GM23338 (cell line): ENCODE measurements around the gene GSTM2.

Experiments used
- EZH2 ChIP-seq: fragments of 200-600 bp; sonication (generic); IDR thresholded peaks from one replicate; pipeline ENCODE4 v1.8.0; 2017; ENCODE audit warnings: antibody characterized with exemption, mild to moderate bottlenecking, low read depth; ENCODE audit not compliant: unreplicated experiment
- TF ChIP-seq, protein P1 (sequence below), 2 experiments: fragments of 200-600 bp in 1 of 2; sonication (generic) in 1 of 2; conservative IDR thresholded peaks; 2 replicates each; pipeline versions ENCODE4 v1.5.1 to v1.6.1; 2016 to 2017; ENCODE audit warnings: antibody characterized with exemption in 2 of 2, low read depth in 2 of 2, mild to moderate bottlenecking in 2 of 2, moderate library complexity in 1 of 2
- TF ChIP-seq, protein P2 (sequence below): IDR thresholded peaks from one replicate; pipeline ENCODE4 v1.6.1; 2018; ENCODE audit warnings: antibody characterized with exemption; ENCODE audit not compliant: unreplicated experiment

DNA sequence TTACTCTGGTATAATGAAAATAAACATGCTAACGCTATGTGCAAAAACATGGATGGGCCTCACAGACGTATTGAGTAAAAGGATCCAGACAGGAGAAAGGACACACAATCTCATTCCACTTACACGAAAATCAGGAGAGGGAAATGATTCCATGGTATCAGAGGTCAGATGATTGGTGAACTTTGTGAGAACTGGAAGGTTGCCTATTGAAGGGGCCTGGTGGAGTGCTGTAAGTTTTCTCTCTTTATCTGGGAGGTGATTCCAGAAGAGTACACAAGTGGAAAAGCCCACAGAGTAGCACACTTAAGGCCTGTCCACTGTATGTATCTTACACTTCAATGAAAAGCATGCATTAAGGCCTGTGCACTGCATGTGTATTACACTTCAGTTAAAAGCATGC, 9.6 kb downstream of the GSTM2 start:
- TF ChIP-seq, protein P1, sequence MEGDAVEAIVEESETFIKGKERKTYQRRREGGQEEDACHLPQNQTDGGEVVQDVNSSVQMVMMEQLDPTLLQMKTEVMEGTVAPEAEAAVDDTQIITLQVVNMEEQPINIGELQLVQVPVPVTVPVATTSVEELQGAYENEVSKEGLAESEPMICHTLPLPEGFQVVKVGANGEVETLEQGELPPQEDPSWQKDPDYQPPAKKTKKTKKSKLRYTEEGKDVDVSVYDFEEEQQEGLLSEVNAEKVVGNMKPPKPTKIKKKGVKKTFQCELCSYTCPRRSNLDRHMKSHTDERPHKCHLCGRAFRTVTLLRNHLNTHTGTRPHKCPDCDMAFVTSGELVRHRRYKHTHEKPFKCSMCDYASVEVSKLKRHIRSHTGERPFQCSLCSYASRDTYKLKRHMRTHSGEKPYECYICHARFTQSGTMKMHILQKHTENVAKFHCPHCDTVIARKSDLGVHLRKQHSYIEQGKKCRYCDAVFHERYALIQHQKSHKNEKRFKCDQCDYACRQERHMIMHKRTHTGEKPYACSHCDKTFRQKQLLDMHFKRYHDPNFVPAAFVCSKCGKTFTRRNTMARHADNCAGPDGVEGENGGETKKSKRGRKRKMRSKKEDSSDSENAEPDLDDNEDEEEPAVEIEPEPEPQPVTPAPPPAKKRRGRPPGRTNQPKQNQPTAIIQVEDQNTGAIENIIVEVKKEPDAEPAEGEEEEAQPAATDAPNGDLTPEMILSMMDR (conservative IDR thresholded peaks at IDR 0.05; ENCODE audit: low read depth in 2 of 2), result no peak
- TF ChIP-seq, protein P2, sequence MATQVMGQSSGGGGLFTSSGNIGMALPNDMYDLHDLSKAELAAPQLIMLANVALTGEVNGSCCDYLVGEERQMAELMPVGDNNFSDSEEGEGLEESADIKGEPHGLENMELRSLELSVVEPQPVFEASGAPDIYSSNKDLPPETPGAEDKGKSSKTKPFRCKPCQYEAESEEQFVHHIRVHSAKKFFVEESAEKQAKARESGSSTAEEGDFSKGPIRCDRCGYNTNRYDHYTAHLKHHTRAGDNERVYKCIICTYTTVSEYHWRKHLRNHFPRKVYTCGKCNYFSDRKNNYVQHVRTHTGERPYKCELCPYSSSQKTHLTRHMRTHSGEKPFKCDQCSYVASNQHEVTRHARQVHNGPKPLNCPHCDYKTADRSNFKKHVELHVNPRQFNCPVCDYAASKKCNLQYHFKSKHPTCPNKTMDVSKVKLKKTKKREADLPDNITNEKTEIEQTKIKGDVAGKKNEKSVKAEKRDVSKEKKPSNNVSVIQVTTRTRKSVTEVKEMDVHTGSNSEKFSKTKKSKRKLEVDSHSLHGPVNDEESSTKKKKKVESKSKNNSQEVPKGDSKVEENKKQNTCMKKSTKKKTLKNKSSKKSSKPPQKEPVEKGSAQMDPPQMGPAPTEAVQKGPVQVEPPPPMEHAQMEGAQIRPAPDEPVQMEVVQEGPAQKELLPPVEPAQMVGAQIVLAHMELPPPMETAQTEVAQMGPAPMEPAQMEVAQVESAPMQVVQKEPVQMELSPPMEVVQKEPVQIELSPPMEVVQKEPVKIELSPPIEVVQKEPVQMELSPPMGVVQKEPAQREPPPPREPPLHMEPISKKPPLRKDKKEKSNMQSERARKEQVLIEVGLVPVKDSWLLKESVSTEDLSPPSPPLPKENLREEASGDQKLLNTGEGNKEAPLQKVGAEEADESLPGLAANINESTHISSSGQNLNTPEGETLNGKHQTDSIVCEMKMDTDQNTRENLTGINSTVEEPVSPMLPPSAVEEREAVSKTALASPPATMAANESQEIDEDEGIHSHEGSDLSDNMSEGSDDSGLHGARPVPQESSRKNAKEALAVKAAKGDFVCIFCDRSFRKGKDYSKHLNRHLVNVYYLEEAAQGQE, result no peak
- no peak for TF ChIP-seq EZH2
